Uterus (tissue), 4 donors: ENCODE measurements around the gene AQP1. TPM values are rescaled to one million over a fixed set of nuclear protein-coding genes. Genes with fewer than 3 reads are reported as not detected.

Experiments
- DNase-seq, 2 donors: peaks; one replicate each; pipeline ENCODE4 v3.0.0-alpha.2; 2019 to 2020
- H3K27ac ChIP-seq, 2 donors: fragments of 200-600 bp; sonication (generic); 1 replicate in 1 of 2; 2 replicates in 1 of 2; pipeline ENCODE4 v1.5.1; 2016 to 2018
- H3K27me3 ChIP-seq, 2 donors: fragments of 200-600 bp; sonication (generic); one replicate each; pipeline ENCODE4 v1.5.1; 2018 to 2019; ENCODE audit warnings: control low read depth in 1 of 2
- H3K36me3 ChIP-seq, 2 donors: fragments of 200-600 bp; sonication (generic); one replicate each; pipeline ENCODE4 v1.5.1; 2019; ENCODE audit warnings: control low read depth in 1 of 2
- H3K4me1 ChIP-seq, 2 donors: fragments of 200-600 bp; sonication (generic); one replicate each; pipeline ENCODE4 v1.5.1; 2018 to 2019; ENCODE audit warnings: control low read depth in 1 of 2
- H3K4me3 ChIP-seq, 2 donors: fragments of 200-600 bp; sonication (generic); 1 replicate in 1 of 2; 2 replicates in 1 of 2; pipeline ENCODE4 v1.5.1; 2018 to 2019; ENCODE audit warnings: mild to moderate bottlenecking in 1 of 2
- H3K9me3 ChIP-seq, 2 donors: fragments of 200-600 bp; sonication (generic); one replicate each; pipeline ENCODE4 v1.5.1; 2019; ENCODE audit warnings: control low read depth in 1 of 2
- CTCF ChIP-seq, 4 experiments: fragments of 200-600 bp in 2 of 4; fragments of 450-650 bp in 2 of 4; sonication (generic) in 2 of 4; IDR thresholded peaks; one replicate each; pipeline ENCODE4 v1.5.1; 2016 to 2019; ENCODE audit warnings: antibody characterized with exemption in 4 of 4, mild to moderate bottlenecking in 2 of 4, moderate library complexity in 1 of 4
- POLR2A ChIP-seq, 2 donors: fragments of 450-650 bp; IDR thresholded peaks; one replicate each; pipeline ENCODE4 v1.6.1; 2016; ENCODE audit warnings: antibody characterized with exemption in 2 of 2, mild to moderate bottlenecking in 1 of 2, moderate library complexity in 1 of 2
- intact Hi-C: fragments of 100-400 bp; cut with DNase I; formaldehyde crosslinking; loops from one replicate; pipeline ENCODE4 v1.15.1; 2023; ENCODE audit warnings: low total_unique reads
- total RNA-seq, 4 donors: library from RNA; depleted of rRNA in 3 of 4; stranded (reverse); fragments of >200 nt in 3 of 4; gene quantifications; one replicate each; pipeline versions ENCODE4 v1.1.0 to v1.2.4, GENCODE V29; 2014 to 2023
- donor health status: DM: yes; HTN: yes; CAD: no.

The AQP1 gene
- total RNA-seq, 4 donors from 2014 or later = 69.6 to 477 (median 370) TPM

- H3K27ac ChIP-seq = peak overlapping the region; percentile 47 to 50
- intact Hi-C loops = no loop called here
- peaks cover 0 to 6% of the 10 kb centered on the region in 2 donors for H3K4me1 ChIP-seq
- no peak for DNase-seq
- no peak for TF ChIP-seq POLR2A (IDR thresholded peaks at IDR 0.05)
- no peak for TF ChIP-seq CTCF (IDR thresholded peaks at IDR 0.05)
- no peak overlapping the region for H3K4me3 ChIP-seq
- H3K27me3 ChIP-seq = no peaks in the 10 kb centered on the region
- no peaks in the 10 kb centered on the region for H3K36me3 ChIP-seq
- no peaks in the 10 kb centered on the region for H3K9me3 ChIP-seq
Observed at GRCh38 chr7:30906515-30907240, 5.0 kb upstream of the AQP1 start.

GRCh38 chr7:30907527-30908267 lies 4.0 kb upstream of the AQP1 start:
- no peak for DNase-seq
- intact Hi-C loops = no loop called here
- Histone ChIP-seq H3K36me3 (no peaks in the 10 kb centered on the region), H3K9me3 (no peaks in the 10 kb centered on the region), H3K27me3 (no peaks in the 10 kb centered on the region), H3K4me3 (no peak overlapping the region), H3K4me1 (peaks cover 0 to 6% of the 10 kb centered on the region in 2 donors), H3K27ac (peak overlapping the region in 1 of 2 donors; percentile 35)
- TF ChIP-seq CTCF (IDR thresholded peaks at IDR 0.05) (no peak), POLR2A (IDR thresholded peaks at IDR 0.05) (no peak)

GRCh38 chr7:30908681-30909080 lies 3.0 kb upstream of the AQP1 start:
- H3K27ac ChIP-seq = no peak overlapping the region
- no peaks in the 10 kb centered on the region for H3K36me3 ChIP-seq
- intact Hi-C loops = no loop called here
- H3K9me3 ChIP-seq = no peaks in the 10 kb centered on the region
- TF ChIP-seq POLR2A (IDR thresholded peaks at IDR 0.05) = no peak
- no peak for TF ChIP-seq CTCF (IDR thresholded peaks at IDR 0.05)
- peaks cover 0 to 6% of the 10 kb centered on the region in 2 donors for H3K4me1 ChIP-seq
- H3K4me3 ChIP-seq = no peak overlapping the region
- H3K27me3 ChIP-seq = no peaks in the 10 kb centered on the region
- DNase-seq = no peak

GRCh38 chr7:30909431-30909830 lies 2.2 kb upstream of the AQP1 start:
- intact Hi-C loops = no loop called here
- Histone ChIP-seq H3K36me3 (no peaks in the 10 kb centered on the region), H3K27me3 (no peaks in the 10 kb centered on the region), H3K4me3 (no peak overlapping the region), H3K27ac (no peak overlapping the region), H3K4me1 (peaks cover 0 to 6% of the 10 kb centered on the region in 2 donors), H3K9me3 (no peaks in the 10 kb centered on the region)
- DNase-seq = no peak
- TF ChIP-seq POLR2A (IDR thresholded peaks at IDR 0.05) (no peak), CTCF (IDR thresholded peaks at IDR 0.05) (no peak)

- TF ChIP-seq CTCF (IDR thresholded peaks at IDR 0.05) (no peak), POLR2A (IDR thresholded peaks at IDR 0.05) (no peak)
- Histone ChIP-seq H3K27ac (peak overlapping the region; percentile 34 to 68), H3K4me1 (peaks cover 0 to 6% of the 10 kb centered on the region in 2 donors), H3K36me3 (no peaks in the 10 kb centered on the region), H3K27me3 (no peaks in the 10 kb centered on the region), H3K9me3 (no peaks in the 10 kb centered on the region), H3K4me3 (no peak overlapping the region)
- intact Hi-C loops = no loop called here
- DNase-seq = no peak
Observed at GRCh38 chr7:30910411-30911073, 1.1 kb upstream of the AQP1 start.
